Measurements from ENCODE around the gene SGTA.
A peak's percentile ranks its signal among the peaks of the same experiment; 100 is the strongest.

SGTA gene

DNA sequence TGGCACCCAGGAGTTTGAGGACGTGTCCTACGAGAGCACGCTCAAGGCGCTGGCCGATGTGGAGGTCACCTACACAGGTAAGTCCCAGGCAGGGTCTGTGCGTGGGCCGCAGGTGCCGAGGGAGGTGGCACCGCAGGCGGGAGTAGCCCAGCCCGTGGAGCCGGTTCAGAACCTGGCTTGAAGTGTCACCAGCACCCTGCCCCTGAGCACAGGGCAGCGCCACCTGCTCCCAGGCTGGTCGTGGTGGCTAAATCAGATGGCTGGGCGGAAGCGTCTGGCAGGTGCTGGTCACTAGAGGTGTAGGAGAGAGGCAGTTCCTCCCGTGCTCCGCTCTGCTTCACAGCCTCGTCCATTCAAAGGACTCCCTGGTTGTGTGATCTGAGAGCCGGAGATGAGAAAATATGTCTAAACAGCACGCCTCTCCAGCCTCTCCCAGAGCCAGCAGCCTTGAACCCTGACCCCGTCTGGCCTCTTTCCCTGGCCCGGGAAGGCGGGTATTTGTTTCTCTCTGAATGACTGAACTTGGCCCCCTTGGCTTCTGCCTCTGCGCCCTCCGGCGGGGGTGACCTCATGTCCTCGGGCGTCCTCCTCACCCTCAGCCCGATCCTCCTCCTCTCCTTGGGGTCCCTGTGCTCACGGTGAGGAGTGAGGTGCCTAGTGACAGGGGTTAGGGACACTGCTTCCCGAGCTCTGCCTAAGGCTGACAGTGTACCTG lies 7.6 kb upstream of the SGTA start:
- Histone ChIP-seq H3K9me3 (ENCODE audit: control insufficient read depth in 1 of 2, low read length in 2 of 2) (no peaks in the 10 kb centered on the region), H3K4me1 (ENCODE audit: control insufficient read depth in 1 of 2, insufficient read depth in 2 of 2, low read length in 2 of 2) (peaks cover 0 to 8% of the 10 kb centered on the region in 2 donors), H3K27ac (ENCODE audit: low read length) (no peak overlapping the region), H3K4me3 (ENCODE audit: low read depth in 1 of 2, low read length in 2 of 2) (no peak overlapping the region), H3K36me3 (ENCODE audit: control insufficient read depth in 1 of 2, insufficient read depth in 2 of 2, low read length in 2 of 2) (peaks cover 7 to 39% of the 10 kb centered on the region in 2 donors), H3K27me3 (ENCODE audit: low read depth, low read length) (no peaks in the 10 kb centered on the region)

DNA sequence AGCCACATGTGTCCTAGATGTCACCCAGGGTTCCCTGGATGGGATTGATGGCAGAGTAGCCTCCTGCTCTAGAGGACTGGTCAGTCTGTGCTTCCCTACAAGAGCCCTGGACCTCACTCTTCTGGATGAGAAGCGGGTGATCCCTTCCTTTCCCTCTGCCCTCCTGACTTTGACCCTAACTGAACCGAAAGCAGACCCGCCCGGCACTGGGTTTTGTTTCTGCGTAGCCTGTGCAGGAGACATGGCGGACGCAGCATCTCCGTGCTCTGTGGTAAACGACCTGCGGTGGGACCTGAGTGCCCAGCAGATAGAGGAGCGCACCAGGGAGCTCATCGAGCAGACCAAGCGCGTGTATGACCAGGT lies 7.1 kb upstream of the SGTA start:
- H3K9me3 ChIP-seq (ENCODE audit: control insufficient read depth in 1 of 2, low read length in 2 of 2), result no peaks in the 10 kb centered on the region
- H3K27me3 ChIP-seq (ENCODE audit: low read depth, low read length), result no peaks in the 10 kb centered on the region
- H3K27ac ChIP-seq (ENCODE audit: low read length), result no peak overlapping the region
- peaks cover 3 to 34% of the 10 kb centered on the region in 2 donors for H3K36me3 ChIP-seq (ENCODE audit: control insufficient read depth in 1 of 2, insufficient read depth in 2 of 2, low read length in 2 of 2)
- peaks cover 0 to 8% of the 10 kb centered on the region in 2 donors for H3K4me1 ChIP-seq (ENCODE audit: control insufficient read depth in 1 of 2, insufficient read depth in 2 of 2, low read length in 2 of 2)
- no peak overlapping the region for H3K4me3 ChIP-seq (ENCODE audit: low read depth in 1 of 2, low read length in 2 of 2)

DNA sequence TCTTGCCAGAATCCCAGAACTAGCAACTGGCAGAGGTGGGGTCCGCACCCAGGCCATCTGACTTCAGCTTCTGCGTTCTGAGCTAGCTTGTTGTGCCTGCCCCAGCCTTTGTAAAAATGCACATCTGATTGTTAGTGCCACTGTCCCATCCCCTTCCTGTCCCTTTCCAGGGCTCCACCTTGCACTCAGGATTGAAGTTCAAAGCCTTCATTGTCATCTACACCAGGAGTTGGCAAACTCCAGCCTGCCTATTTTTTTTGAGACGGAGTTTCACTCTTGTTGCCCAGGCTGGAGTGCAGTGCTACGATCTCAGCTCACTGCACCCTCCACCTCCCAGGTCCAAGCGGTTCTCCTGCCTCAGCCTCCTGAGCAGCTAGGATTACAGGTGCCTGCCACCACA lies 5.2 kb upstream of the SGTA start:
- Histone ChIP-seq H3K27me3 (ENCODE audit: low read depth, low read length) (no peaks in the 10 kb centered on the region), H3K4me1 (ENCODE audit: control insufficient read depth in 1 of 2, insufficient read depth in 2 of 2, low read length in 2 of 2) (peaks cover 0 to 23% of the 10 kb centered on the region in 2 donors), H3K4me3 (ENCODE audit: low read depth in 1 of 2, low read length in 2 of 2) (no peak overlapping the region), H3K36me3 (ENCODE audit: control insufficient read depth in 1 of 2, insufficient read depth in 2 of 2, low read length in 2 of 2) (peaks cover 0 to 25% of the 10 kb centered on the region in 2 donors), H3K27ac (ENCODE audit: low read length) (no peak overlapping the region), H3K9me3 (ENCODE audit: control insufficient read depth in 1 of 2, low read length in 2 of 2) (no peaks in the 10 kb centered on the region)

DNA sequence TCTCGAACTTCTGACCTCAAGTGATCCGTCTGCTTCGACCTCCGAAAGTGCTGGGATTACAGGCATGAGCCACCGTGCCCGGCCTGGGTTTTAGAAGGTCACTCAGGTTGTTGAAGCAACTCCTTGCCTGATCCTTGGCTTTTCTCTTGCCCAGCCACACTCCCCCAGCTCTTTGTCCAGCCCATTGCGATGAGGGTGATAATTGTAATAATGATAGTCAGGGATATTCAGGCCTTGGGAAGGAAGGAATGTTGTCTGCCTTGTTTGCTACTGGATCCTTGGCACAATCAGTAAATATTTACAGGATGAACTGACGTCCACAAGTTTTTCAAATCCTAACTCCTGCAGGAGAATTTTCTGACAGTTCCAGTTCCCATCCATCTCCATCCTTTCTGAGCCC lies 4.0 kb upstream of the SGTA start:
- peaks cover 3 to 27% of the 10 kb centered on the region in 2 donors for H3K4me1 ChIP-seq (ENCODE audit: control insufficient read depth in 1 of 2, insufficient read depth in 2 of 2, low read length in 2 of 2)

DNA sequence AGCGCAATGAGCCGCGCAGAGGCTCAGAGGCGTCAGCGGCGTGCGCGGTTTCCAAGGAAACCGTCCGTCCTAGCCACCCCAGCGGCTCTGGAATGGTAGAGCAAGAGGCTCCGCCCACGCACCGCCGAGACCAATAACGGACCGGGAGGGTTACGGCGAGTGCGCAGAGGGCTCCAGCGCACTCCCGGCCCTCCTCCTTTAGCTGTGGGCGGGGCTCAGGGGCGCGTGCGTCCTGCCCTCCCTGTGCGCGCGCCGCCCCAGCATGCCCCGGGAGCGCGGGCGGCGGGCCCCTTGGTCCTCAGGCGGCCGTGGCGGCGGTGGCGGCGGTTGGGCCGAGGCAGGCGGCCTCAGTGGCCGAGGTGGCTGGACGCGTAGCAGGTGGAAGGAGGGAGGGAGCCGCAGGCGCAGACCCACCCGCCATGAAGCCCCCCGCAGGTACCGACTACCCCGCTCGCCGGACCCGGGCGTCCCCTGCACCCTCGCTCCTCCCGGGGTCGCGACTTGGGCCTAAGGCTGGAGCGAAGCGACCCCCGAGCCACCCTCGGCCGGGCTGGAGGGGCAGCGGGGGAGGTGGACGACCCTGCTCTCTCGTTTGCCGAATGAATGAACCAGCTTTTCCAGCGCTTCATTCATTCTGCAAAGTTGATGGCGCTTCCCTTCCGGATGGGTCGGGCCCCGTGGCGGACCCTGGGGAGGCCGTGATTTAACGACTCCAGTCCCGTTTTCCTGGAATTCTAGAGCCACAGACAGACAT lies 2.3 kb upstream of the SGTA start, which contains the start of gene THOP1:
TSS of gene THOP1 (plus strand) at position 260 of the 754 bp plus-strand sequence. CDS start at position 420, 160 bp downstream.
- Histone ChIP-seq H3K36me3 (ENCODE audit: control insufficient read depth in 1 of 2, insufficient read depth in 2 of 2, low read length in 2 of 2) (peaks cover 0 to 9% of the 10 kb centered on the region in 2 donors), H3K4me1 (ENCODE audit: control insufficient read depth in 1 of 2, insufficient read depth in 2 of 2, low read length in 2 of 2) (peaks cover 6 to 44% of the 10 kb centered on the region in 2 donors), H3K4me3 (ENCODE audit: low read depth in 1 of 2, low read length in 2 of 2) (peak within 1 kb of the TSS; percentile 80 to 93), H3K9me3 (ENCODE audit: control insufficient read depth in 1 of 2, low read length in 2 of 2) (no peaks in the 10 kb centered on the region), H3K27ac (ENCODE audit: low read length) (peak within 1 kb of the TSS; percentile 80), H3K27me3 (ENCODE audit: low read depth, low read length) (no peaks in the 10 kb centered on the region)

More for the DNA sequence above, 4.0 kb upstream of the SGTA start:
- Histone ChIP-seq H3K27me3 (ENCODE audit: low read depth, low read length) (no peaks in the 10 kb centered on the region), H3K9me3 (ENCODE audit: control insufficient read depth in 1 of 2, low read length in 2 of 2) (no peaks in the 10 kb centered on the region), H3K27ac (ENCODE audit: low read length) (no peak overlapping the region), H3K36me3 (ENCODE audit: control insufficient read depth in 1 of 2, insufficient read depth in 2 of 2, low read length in 2 of 2) (peaks cover 0 to 25% of the 10 kb centered on the region in 2 donors), H3K4me3 (ENCODE audit: low read depth in 1 of 2, low read length in 2 of 2) (no peak overlapping the region)

DNA sequence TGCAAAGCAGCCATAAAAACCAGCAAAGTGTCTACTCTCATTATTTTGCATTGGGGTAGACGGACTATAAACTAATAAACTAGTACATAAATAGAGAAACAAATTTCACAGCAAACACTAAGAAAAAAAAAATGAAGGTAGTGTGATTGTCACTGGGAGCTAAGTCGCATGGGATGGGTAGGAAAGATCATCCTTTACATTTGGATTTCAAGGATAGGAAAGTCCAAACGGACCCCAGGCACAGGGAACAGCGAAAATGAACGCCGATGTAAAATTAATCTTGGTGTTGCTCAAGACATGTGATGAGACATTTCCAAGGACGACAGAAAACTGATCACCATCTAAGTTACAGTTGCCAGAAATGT lies 690 bp upstream of the SGTA start:
- H3K9me3 ChIP-seq (ENCODE audit: control insufficient read depth in 1 of 2, low read length in 2 of 2), result no peaks in the 10 kb centered on the region
- H3K36me3 ChIP-seq (ENCODE audit: control insufficient read depth in 1 of 2, insufficient read depth in 2 of 2, low read length in 2 of 2), result peaks cover 0 to 6% of the 10 kb centered on the region in 2 donors
- H3K4me1 ChIP-seq (ENCODE audit: control insufficient read depth in 1 of 2, insufficient read depth in 2 of 2, low read length in 2 of 2), result peaks cover 8 to 57% of the 10 kb centered on the region in 2 donors
- H3K4me3 ChIP-seq (ENCODE audit: low read depth in 1 of 2, low read length in 2 of 2), result peak overlapping the region; percentile 27 to 97
- H3K27me3 ChIP-seq (ENCODE audit: low read depth, low read length), result no peaks in the 10 kb centered on the region
- H3K27ac ChIP-seq (ENCODE audit: low read length), result peak overlapping the region; percentile 91

DNA sequence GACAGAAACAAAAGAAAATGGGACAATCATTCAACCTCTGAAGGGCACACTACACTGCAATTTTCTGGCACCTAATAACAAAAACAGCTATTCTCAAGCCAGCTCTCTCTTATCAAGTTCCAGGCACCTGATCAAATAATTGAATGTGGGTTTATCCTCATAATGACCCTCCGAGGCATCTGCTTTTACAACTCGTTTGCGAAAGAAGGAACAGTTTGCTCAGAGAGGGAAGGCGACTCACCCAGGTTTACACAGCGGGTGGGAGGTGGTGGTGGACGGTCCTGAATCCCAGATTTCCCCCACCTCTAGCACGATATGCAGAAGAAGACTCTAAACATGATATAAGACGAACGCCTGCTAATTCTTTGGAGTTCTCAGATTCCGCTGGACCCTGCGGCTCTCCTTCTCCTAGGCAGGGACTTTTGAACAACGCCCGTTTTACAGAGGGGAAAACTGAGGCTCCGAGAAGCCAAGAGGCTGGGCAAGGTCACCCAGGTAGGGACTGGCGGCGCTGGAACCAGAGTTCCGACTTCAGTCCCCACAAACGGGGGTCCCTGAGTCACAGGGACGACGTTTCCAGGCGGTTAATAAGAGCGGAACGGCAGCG lies 641 bp downstream of the SGTA start:
- no peaks in the 10 kb centered on the region for H3K9me3 ChIP-seq (ENCODE audit: control insufficient read depth in 1 of 2, low read length in 2 of 2)
- H3K4me1 ChIP-seq (ENCODE audit: control insufficient read depth in 1 of 2, insufficient read depth in 2 of 2, low read length in 2 of 2), result peaks cover 8 to 57% of the 10 kb centered on the region in 2 donors
- H3K4me3 ChIP-seq (ENCODE audit: low read depth in 1 of 2, low read length in 2 of 2), result peak overlapping the region; percentile 81 to 97
- no peaks in the 10 kb centered on the region for H3K27me3 ChIP-seq (ENCODE audit: low read depth, low read length)
- peak overlapping the region; percentile 91 for H3K27ac ChIP-seq (ENCODE audit: low read length)
- H3K36me3 ChIP-seq (ENCODE audit: control insufficient read depth in 1 of 2, insufficient read depth in 2 of 2, low read length in 2 of 2), result peaks cover 0 to 2% of the 10 kb centered on the region in 2 donors

DNA sequence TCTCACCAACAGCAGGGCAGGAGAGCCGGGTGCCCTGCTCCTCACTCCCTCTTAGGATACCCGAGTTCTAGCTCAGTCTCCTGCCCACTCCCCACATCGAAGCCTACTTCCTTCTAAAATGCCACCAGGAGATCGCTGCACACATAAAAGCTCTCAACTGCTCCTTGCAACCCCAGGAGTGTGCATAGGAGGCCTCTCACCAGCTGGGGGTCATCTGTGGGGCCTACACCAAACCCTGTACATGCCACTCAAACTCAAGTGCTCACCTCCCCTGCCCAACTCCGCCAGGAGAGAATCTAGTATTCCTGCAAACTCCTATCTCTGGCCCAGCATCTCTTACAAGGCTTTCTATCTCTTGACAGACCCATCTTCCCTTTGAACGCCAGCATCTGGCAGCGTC lies 2.8 kb downstream of the SGTA start:
- no peak overlapping the region for H3K4me3 ChIP-seq (ENCODE audit: low read depth in 1 of 2, low read length in 2 of 2)
- no peaks in the 10 kb centered on the region for H3K9me3 ChIP-seq (ENCODE audit: control insufficient read depth in 1 of 2, low read length in 2 of 2)
- no peaks in the 10 kb centered on the region for H3K27me3 ChIP-seq (ENCODE audit: low read depth, low read length)
- H3K27ac ChIP-seq (ENCODE audit: low read length), result no peak overlapping the region
- H3K36me3 ChIP-seq (ENCODE audit: control insufficient read depth in 1 of 2, insufficient read depth in 2 of 2, low read length in 2 of 2), result peaks cover 0 to 4% of the 10 kb centered on the region in 2 donors
- peaks cover 8 to 48% of the 10 kb centered on the region in 2 donors for H3K4me1 ChIP-seq (ENCODE audit: control insufficient read depth in 1 of 2, insufficient read depth in 2 of 2, low read length in 2 of 2)

DNA sequence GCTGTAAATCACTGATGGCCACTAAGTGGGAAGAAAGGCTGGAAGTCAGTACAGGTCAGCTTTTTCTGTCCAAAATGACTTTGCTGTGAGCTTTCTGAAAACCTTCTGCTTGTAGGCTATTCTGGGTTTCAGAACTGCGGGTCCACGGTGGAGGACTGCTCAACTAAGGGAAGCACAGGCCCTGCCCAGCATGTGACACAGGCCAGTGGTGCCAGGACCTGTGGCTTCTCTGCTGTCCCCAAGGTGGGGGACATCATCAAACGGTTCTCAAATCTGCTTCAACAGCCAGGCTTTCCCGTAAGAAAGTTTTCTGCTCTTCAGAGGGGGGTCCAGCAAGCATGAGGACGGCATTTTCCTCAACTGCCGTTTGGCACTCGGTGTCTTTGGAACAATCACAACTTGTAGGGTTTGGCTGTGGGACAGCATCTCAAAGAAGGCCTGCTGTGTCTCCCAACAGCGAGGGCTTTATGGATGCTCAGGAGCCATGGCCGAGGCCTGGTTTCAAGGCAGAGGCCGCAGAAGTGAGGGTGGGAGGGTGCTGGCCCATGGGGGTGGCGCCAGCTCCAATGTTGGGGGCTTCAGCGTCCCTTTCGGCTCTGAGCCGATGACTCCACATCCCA lies 3.8 kb downstream of the SGTA start:
- peaks cover 8 to 45% of the 10 kb centered on the region in 2 donors for H3K4me1 ChIP-seq (ENCODE audit: control insufficient read depth in 1 of 2, insufficient read depth in 2 of 2, low read length in 2 of 2)
- H3K9me3 ChIP-seq (ENCODE audit: control insufficient read depth in 1 of 2, low read length in 2 of 2), result no peaks in the 10 kb centered on the region
- no peak overlapping the region for H3K27ac ChIP-seq (ENCODE audit: low read length)
- peaks cover 0 to 8% of the 10 kb centered on the region in 2 donors for H3K36me3 ChIP-seq (ENCODE audit: control insufficient read depth in 1 of 2, insufficient read depth in 2 of 2, low read length in 2 of 2)
- no peaks in the 10 kb centered on the region for H3K27me3 ChIP-seq (ENCODE audit: low read depth, low read length)
- no peak overlapping the region for H3K4me3 ChIP-seq (ENCODE audit: low read depth in 1 of 2, low read length in 2 of 2)

DNA sequence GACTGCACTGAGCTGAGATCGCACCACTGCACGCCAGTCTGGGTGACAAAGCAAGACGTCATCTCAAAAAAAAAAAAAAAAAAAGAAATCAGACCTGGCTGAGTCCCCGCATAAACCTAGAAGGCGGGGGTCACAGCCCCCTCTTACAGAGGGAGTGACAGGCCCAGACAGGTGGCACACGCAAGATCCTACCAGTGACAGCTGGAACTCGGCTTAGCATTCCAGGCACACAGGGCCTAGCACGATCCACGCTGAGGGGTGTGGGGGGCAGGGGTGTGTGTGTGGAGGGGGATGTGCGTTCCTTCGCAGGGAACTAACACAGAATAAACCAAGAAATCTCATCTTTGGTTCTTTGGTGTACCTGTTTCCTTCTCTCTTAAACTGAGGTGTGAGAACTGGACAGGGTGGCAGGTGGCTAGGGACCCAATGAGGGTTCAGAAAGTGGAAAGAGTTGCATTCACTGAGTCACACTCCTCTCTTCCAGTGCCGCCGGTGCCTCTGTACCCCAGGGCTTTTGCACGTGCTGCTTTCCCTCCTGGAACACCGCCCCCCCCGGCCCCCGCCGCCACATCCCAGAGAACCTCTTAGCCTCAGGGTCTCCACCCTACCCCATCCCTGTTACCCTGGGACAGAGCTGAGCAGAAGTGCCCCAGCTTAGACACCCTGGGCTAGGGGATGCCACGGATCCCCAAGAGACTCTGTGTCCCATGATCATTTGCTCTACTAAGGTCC lies 5.0 kb downstream of the SGTA start:
- Histone ChIP-seq H3K27me3 (ENCODE audit: low read depth, low read length) (no peaks in the 10 kb centered on the region), H3K9me3 (ENCODE audit: control insufficient read depth in 1 of 2, low read length in 2 of 2) (no peaks in the 10 kb centered on the region), H3K4me3 (ENCODE audit: low read depth in 1 of 2, low read length in 2 of 2) (no peak overlapping the region), H3K36me3 (ENCODE audit: control insufficient read depth in 1 of 2, insufficient read depth in 2 of 2, low read length in 2 of 2) (peaks cover 0 to 8% of the 10 kb centered on the region in 2 donors), H3K4me1 (ENCODE audit: control insufficient read depth in 1 of 2, insufficient read depth in 2 of 2, low read length in 2 of 2) (peaks cover 8 to 41% of the 10 kb centered on the region in 2 donors), H3K27ac (ENCODE audit: low read length) (no peak overlapping the region)
